Measurements from ENCODE around the gene TM7SF2. TPM values are rescaled to one million over a fixed set of nuclear protein-coding genes. Genes with fewer than 3 reads are reported as not detected.
A peak's percentile ranks its signal among the peaks of the same experiment; 100 is the strongest.
"Not testable (repeated sequence)": the region's sequence is repeated elsewhere in the genome, so short reads cannot be mapped to it uniquely, and the experiment has no call there.

Gene TM7SF2
- total RNA-seq, 1 experiment from 2014 or later, result 113 TPM

GRCh38 chr11:65129649-65130441 is 18.2 kb downstream of the TM7SF2 start:
- DNase-seq (ENCODE audit: low spot score), result no peak

DNA sequence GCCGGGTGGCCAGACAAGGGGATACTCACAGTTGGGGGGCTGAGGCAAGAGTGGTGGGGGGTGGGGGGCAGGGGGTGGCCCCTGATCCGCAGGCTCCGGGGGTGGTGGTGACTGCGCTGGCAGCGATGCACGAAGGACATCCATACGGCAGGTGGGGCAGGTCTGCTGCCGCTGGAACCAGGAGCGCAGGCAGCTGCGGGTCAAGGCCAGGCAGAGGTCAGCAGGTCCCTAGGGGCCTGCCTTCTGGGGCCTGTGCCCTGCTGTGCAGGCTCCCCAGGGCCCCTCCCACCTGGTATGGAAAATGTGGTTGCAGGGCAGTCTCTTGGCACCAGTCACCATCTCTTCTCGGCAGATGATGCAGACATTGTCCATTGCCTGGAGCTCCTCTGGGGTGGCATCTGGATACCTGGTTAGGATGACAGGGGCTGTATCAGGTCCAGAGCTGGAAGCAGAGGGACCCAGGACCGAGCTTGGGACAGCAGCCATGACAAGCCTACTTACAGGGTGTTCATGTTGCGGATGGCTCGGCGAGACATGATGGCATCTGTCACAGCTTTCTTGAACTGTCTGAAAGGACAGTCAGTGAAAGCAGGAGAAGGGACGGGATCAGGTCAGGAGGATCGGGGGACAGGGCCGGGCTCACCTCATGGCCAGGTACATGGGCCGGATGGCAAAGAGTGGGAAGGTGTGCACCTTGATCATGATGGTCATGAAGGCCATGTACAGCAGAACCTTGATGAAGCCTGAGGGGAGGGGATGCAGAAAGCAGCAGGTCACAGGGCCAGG is 19.2 kb downstream of the TM7SF2 start:
- no peak for DNase-seq (ENCODE audit: low spot score)

- no peak for DNase-seq (ENCODE audit: low spot score)
Measured at GRCh38 chr11:65131417-65131776, 19.7 kb downstream of the TM7SF2 start.

DNA sequence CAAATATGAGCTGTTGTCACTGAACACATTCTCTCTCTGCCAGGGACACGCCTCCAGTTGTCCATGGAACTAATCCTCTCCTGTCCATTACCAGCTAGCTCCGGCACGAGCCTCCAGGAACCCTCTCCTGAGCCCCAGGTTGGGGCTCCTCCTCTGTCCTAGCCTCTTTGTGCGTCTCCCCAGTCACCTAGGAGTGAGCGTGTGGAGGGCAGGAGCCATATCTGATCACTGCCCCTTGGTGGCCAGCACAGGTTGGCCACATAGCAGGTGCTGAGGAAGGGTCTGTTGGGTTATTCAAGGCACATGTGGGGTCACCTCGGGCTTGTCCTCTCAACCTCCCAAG is 20.2 kb downstream of the TM7SF2 start:
- DNase-seq (ENCODE audit: low spot score), result no peak

- no peak for DNase-seq (ENCODE audit: low spot score)
Measured at GRCh38 chr11:65132238-65132987, 20.7 kb downstream of the TM7SF2 start.

DNA sequence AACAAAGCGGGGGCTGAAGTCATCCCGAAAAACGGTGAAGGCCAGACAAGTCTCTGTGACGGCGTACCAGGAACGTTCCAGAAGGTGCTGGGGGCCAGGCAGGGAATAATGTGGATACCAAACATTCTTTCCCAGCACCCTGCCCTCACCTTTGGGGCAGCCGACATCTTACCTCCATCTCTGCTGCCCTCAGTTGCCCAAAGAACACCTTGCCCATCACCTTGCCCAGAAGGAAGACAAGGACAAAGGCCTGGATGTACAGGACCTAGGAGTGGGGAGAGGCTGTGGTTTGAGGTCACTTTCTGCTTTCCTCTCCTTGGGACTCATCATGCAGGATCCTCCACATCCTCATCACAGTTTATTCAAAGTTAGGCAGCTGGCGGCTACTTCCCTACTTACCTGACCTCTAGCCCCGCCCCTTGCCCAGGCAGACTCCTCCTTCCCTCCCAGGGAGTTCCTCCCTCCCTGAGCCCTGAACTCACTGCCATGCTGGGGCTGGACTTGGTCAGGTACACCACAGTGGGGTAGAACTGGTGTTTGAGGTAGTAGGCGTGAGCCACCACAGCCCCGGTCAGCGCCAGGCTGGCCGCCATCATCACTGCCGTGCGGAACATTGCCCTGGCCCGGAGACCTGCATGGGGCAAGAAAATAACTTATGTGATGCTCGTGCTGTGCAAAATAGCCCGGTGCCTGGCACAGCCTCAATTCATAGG is 21.5 kb downstream of the TM7SF2 start:
- DNase-seq (ENCODE audit: low spot score), result peak; percentile 75

- peak; percentile 36 for DNase-seq (ENCODE audit: low spot score)
Measured at GRCh38 chr11:65133724-65134123, 22.1 kb downstream of the TM7SF2 start.

DNA sequence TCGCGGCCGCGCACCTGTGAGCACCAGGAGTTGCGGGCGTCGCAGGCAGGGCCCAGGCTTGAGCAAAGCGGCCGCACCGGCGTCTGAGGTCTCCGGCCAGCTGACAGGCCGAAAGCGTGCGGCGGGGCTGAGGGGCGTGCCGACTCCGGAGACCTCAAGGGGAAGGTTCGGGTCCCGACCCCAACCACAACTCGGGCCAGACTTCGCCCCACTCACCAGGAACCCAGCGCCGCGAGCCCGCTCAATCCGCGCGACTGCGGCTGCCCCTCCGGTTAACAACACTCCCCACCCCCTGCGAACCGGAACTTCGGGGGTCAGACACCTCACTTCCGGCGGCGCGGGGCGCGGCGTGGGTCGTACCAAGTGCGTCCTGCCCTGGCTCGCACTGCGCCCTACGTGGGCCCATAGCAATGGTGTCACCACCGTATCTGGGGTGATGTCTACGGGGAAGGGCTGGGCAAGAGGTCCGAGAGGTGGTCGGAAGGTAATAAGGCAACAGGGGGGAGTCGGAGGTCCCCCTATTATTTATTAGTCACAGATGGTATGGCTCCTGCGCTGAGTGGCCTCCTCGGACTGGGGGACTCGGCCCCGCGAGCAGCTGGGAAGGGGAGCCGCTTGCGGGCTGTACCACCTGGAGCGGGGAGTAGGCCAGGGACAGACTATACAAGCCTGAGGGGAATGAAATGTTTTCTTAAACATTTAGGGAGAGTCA is 22.7 kb downstream of the TM7SF2 start, which contains the start of gene SYVN1:
SYVN1 (minus strand) TSS at position 280 of the 712 bp plus-strand sequence. CDS start 918 bp downstream, outside the sequence.
- DNase-seq (ENCODE audit: low spot score), result peak; percentile 96

DNA sequence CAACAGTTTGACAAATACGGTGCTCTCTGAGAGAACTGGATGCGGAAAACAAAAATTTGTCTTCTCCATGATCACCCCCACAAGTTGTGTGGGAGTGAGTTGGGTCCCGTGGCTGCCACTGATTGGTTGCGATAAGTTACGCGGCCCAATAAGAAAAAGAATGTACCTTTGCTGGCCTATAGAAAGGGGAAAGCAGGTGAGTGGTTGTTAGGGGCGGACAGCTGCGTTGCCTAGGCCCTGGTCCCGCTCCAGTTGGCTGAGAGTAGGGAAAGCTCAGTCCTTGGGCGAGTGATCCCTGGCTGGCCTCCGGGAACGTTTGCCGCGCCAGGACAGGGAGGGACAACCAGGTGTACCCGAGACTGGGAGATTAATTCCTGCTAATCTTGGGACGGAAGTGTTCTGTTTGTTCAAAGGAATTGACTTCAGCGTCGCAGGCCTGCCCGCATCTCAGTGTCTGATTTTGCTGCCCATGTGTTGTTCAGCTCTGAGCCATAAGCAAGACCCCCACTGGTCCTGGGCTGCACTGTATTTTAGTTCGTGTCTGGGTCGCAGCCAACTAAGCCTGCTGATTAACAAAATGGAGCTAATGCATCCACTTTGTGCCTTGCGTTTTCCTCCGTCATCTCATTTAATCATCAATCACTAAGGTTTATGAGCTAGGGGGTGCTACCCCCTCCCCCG is 23.4 kb downstream of the TM7SF2 start:
- peak; percentile 99 for DNase-seq (ENCODE audit: low spot score)

GRCh38 chr11:65135633-65136145 is 24.0 kb downstream of the TM7SF2 start:
- DNase-seq (ENCODE audit: low spot score), result no peak

DNA sequence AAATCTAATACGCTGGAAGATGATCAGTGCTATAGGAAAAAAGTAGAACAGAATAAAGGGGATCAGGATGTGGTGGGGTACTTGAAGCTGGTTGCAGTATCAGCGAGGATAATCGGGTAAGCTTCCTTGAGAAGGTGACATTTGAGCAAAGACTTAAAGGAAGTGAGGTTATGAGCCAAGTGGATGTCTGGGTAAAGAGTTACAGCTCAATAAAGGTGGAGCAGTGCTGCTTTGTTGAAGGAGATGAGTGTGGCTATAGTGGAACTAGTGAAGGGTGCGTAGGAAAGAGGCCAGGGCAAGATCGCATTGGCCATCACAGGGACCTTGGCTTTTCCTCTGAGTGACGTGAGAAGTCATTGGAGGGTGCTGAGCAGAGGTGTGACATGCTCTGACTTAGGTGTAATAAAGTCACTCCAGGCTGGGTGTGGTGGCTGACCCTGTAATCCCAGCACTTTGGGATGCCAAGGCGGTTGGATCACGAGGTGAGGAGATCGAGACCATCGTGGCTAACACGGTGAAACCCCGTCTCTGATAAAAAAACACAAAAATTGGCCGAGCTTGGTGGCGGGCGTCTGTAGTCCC is 24.9 kb downstream of the TM7SF2 start:
- DNase-seq (ENCODE audit: low spot score), result no peak

DNA sequence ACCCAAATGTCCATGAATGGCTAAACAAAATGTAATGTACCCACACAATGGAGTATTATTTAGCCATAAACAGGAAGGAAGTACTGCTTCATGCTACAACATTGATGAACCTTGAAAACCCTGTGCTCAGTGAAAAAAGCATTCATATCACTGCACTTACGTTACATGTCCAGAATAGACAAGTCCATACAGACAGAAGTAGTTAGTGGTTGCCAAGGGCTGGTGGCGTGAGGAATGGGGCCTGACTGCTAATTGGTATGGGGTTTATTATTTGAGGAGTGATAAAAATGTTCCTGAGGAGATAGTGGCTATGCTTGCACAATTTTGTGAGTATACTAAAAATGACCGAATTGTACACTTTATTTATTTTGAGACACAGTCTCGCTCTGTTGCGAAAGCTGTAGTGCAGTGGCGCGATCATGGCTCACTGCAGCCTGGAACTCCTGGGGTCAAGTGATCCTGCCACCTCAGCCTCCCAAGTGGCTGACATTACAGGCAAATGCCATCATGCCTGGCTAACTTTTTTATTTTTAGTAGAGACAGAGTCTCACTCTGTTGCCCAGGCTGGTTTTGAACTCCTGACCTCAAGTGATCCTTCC is 30.3 kb downstream of the TM7SF2 start:
- no peak for DNase-seq (ENCODE audit: low spot score)

DNA sequence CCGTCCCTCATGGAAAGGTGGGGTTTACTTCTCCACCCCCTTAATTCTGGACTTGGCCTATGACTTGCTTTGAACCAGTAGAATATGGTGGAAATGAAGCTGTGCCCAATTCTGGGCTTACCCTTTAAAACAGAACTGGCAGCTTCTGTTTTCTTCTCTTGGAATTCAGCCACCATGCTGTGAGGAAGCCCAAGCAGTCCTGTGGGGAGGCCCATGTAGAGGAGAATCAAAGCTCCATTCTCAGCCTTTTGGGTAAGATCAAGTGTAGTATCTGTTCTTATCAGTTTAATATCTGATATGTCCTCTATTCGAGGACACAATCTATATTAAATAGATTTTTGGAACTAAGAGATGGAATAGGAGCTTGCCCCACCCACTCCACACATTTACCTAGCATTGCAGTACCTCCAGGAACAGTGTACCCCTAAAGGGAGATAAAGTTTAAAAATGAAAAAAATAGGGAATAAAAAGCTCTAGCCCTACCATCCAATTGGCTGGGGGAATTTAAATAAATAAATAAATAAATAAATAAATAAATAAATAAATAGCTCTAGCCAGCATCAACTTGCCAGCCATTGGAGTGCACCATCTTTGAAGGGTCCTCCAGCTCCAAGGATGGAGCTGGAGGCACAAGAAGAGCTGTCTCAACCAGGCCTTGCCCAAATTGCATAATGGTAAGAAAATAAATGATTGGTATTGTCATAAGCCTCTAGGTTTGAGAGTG is 35.8 kb downstream of the TM7SF2 start:
- no peak for DNase-seq (ENCODE audit: low spot score)

GRCh38 chr11:65148657-65149056 is 37.0 kb downstream of the TM7SF2 start:
- no peak for DNase-seq (ENCODE audit: low spot score)

DNA sequence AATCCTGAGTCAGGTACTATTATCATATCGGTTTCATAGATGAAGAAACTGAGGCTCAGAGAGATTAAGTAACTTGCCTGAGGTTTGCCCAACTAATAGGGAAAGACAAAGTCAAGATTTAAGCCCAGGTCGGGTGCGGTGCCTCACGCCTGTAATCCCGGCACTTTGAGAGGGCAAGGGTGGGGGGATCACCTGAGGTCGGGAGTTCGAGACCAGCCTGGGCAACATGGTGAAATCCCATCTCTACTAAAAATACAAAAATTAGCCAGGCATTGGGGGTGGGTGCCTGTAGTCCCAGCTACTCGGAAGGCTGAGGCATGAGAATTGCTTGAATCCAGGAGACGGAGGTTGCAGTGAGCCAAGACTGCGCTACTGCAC is 38.4 kb downstream of the TM7SF2 start:
- not testable (repeated sequence) for DNase-seq (ENCODE audit: low spot score)

- peak; percentile 100 for DNase-seq (ENCODE audit: low spot score)
Measured at GRCh38 chr11:65150509-65151299, 39.0 kb downstream of the TM7SF2 start.

DNA sequence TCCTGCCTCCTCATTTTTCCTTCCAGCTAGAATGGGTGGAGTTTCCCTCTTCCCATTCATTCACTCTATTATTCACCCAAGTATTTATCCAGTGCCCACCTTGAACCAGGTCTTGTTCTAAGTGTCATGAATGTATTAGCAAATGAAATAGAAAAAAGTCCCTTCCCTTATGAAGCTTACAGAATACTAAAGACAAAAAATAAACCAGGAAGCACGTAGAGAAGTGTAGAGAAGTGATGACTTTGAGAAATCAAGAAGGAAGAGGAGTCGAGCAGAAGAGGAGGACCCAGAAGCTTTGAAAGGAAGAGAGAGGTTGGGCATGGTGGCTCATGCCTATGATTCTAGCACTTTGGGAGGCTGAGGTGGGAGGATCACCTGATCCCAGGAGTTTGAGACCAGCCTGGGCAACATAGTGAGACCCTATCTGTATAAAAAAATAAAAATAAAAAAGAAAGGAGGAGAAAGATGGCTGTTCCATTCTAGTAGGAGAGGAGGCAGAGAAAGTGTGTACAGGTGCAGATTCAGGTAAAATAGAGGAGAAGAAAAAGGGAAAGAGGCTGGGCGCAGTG is 39.7 kb downstream of the TM7SF2 start:
- no peak for DNase-seq (ENCODE audit: low spot score)

Measured in HT-29 (cell line).